Neuronal stem cell (in vitro differentiated cells): ENCODE data around the gene CAMKK2.
"Not testable (repeated sequence)": the region's sequence is repeated elsewhere in the genome, so short reads cannot be mapped to it uniquely, and the experiment has no call there.

Experiments
- DNase-seq: peaks from one replicate; pipeline ENCODE4 v3.0.0-alpha.2; 2013; ENCODE audit warnings: low spot score
- H2AFZ ChIP-seq: one replicate; pipeline ENCODE4 v1.6.1; 2013; ENCODE audit warnings: mild to moderate bottlenecking, low read length, inconsistent platforms
- H2AK5ac ChIP-seq: 2 replicates; pipeline ENCODE4 v1.6.1; 2013; ENCODE audit warnings: low read depth, mild to moderate bottlenecking, inconsistent platforms, low read length, moderate library complexity, mixed read lengths
- H2BK120ac ChIP-seq: 2 replicates; pipeline ENCODE4 v1.6.1; 2013; ENCODE audit warnings: low read depth, mild to moderate bottlenecking, inconsistent platforms, low read length, moderate library complexity, mixed read lengths
- H2BK12ac ChIP-seq: one replicate; pipeline ENCODE4 v1.6.1; 2013; ENCODE audit warnings: low read length, inconsistent platforms
- H2BK15ac ChIP-seq: 2 replicates; pipeline ENCODE4 v1.6.1; 2013; ENCODE audit warnings: mild to moderate bottlenecking, low read length, inconsistent platforms, mixed read lengths
- H2BK5ac ChIP-seq: one replicate; pipeline ENCODE4 v1.6.1; 2013; ENCODE audit warnings: inconsistent platforms, mild to moderate bottlenecking, low read length, moderate library complexity
- H3K14ac ChIP-seq: one replicate; pipeline ENCODE4 v1.6.1; 2013; ENCODE audit warnings: low read length, inconsistent platforms
- H3K18ac ChIP-seq: 2 replicates; pipeline ENCODE4 v1.6.1; 2013; ENCODE audit warnings: low read length, inconsistent platforms
- H3K23ac ChIP-seq: 2 replicates; pipeline ENCODE4 v1.6.1; 2013; ENCODE audit warnings: low read depth, mild to moderate bottlenecking, mixed read lengths, low read length, inconsistent platforms; ENCODE audit not compliant: poor library complexity
- H3K27ac ChIP-seq: replicated peaks from 3 replicates; pipeline ENCODE4 v1.5.1; 2013; ENCODE audit warnings: low read length, inconsistent platforms
- H3K27me3 ChIP-seq, 3 experiments: 2 replicates each; pipeline ENCODE4 v1.6.1; 2013; ENCODE audit warnings: low read length in 3 of 3, mild to moderate bottlenecking in 2 of 3, inconsistent platforms in 1 of 3, low read depth in 1 of 3, mixed read lengths in 1 of 3, moderate library complexity in 1 of 3; ENCODE audit not compliant: control insufficient read depth in 3 of 3, insufficient read depth in 3 of 3
- H3K36me3 ChIP-seq, 2 donors: replicated peaks in 1 of 2; 2 replicates each; pipeline ENCODE4 v1.6.1; 2013; ENCODE audit warnings: low read length in 2 of 2; ENCODE audit not compliant: control insufficient read depth in 2 of 2, insufficient read depth in 2 of 2
- H3K4ac ChIP-seq: 2 replicates; pipeline ENCODE4 v1.6.1; 2013; ENCODE audit warnings: inconsistent platforms, mild to moderate bottlenecking, low read length, moderate library complexity
- H3K4me1 ChIP-seq, 2 donors: 1 replicate in 1 of 2; 2 replicates in 1 of 2; pipeline ENCODE4 v1.6.1; 2013; ENCODE audit warnings: low read length in 2 of 2, low read depth in 1 of 2; ENCODE audit not compliant: control insufficient read depth in 2 of 2, insufficient read depth in 1 of 2
- H3K4me2 ChIP-seq: one replicate; pipeline ENCODE4 v1.6.1; 2013; ENCODE audit warnings: mild to moderate bottlenecking, low read length, inconsistent platforms; ENCODE audit not compliant: insufficient read depth, poor library complexity, severe bottlenecking
- H3K4me3 ChIP-seq, 2 donors: 2 replicates each; pipeline ENCODE4 v1.5.1; 2013; ENCODE audit warnings: low read length in 2 of 2, mild to moderate bottlenecking in 2 of 2, inconsistent platforms in 1 of 2, moderate library complexity in 1 of 2
- H3K79me1 ChIP-seq: one replicate; pipeline ENCODE4 v1.6.1; 2013; ENCODE audit warnings: low read depth, mild to moderate bottlenecking, inconsistent platforms, low read length, moderate library complexity
- H3K9ac ChIP-seq: one replicate; pipeline ENCODE4 v1.6.1; 2013; ENCODE audit warnings: mild to moderate bottlenecking, low read depth, low read length, inconsistent platforms; ENCODE audit not compliant: poor library complexity
- H3K9me3 ChIP-seq, 2 donors: replicated peaks in 1 of 2; 2 replicates each; pipeline versions ENCODE3 to v1.6.1; 2013; ENCODE audit warnings: low read length in 2 of 2, mild to moderate bottlenecking in 2 of 2, inconsistent platforms in 1 of 2, low read depth in 1 of 2, mixed read lengths in 1 of 2, moderate library complexity in 1 of 2; ENCODE audit not compliant: control insufficient read depth in 2 of 2, insufficient read depth in 1 of 2
- H4K8ac ChIP-seq: one replicate; pipeline ENCODE4 v1.6.1; 2013; ENCODE audit warnings: low read depth, mild to moderate bottlenecking, inconsistent platforms, low read length, moderate library complexity
- H4K91ac ChIP-seq: one replicate; pipeline ENCODE4 v1.6.1; 2013; ENCODE audit warnings: low read length, low read depth, mild to moderate bottlenecking, inconsistent platforms; ENCODE audit not compliant: poor library complexity
- WGBS, 2 donors: extraction: QIAGEN DNeasy Blood & Tissue Kit; methylation state at CpG; one replicate each; pipeline ENCODE4 v1.1.7; 2013; ENCODE audit warnings: missing lambda C conversion rate in 2 of 2, mixed read lengths in 1 of 2; ENCODE audit not compliant: insufficient read length in 2 of 2, insufficient replicate concordance in 1 of 2; ENCODE audit errors: extremely low coverage in 2 of 2; 5-methylcytosine and 5-hydroxymethylcytosine counted together

Gene CAMKK2

DNA sequence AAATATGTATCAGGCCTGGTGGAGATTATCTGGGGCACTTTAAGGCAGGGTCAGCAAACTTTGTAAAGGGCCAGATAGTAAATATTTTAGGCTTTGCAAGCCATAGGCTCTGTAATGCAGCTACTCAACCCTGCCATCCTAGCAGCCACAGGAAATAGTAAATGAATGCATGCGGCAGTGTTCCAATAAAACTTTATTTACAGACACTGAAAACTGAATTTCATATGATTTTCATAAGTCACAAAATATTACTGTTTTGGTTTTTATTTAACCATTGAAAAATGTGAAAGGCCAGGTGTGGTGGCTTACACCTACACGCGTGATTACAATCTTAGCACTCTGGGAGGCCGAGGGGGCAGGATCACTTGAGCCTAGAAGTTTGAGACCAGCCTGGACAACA is 3.2 kb upstream of the CAMKK2 start:
- Histone ChIP-seq H3K4ac (no peak overlapping the region), H3K27ac (no peak overlapping the region), H3K4me3 (no peak overlapping the region), H2AFZ (no peak overlapping the region), H3K27me3 (no peaks in the 10 kb centered on the region), H3K36me3 (no peaks in the 10 kb centered on the region), H3K18ac (no peak overlapping the region), H2BK15ac (no peak overlapping the region), H3K79me1 (peaks cover 8% of the 10 kb centered on the region), H4K91ac (no peak overlapping the region), H3K4me1 (peaks cover 7% of the 10 kb centered on the region in 2 donors), H2BK120ac (no peak overlapping the region), H3K9ac (no peak overlapping the region), H2AK5ac (no peak overlapping the region), H4K8ac (no peak overlapping the region), H3K23ac (no peak overlapping the region), H3K14ac (no peak overlapping the region), H2BK5ac (no peak overlapping the region), H2BK12ac (no peak overlapping the region), H3K9me3 (no peaks in the 10 kb centered on the region), H3K4me2 (no peak overlapping the region)
- no peak for DNase-seq
- no CpG with 5 or more reads among the region's 4 CpGs for WGBS, 2 donors

DNA sequence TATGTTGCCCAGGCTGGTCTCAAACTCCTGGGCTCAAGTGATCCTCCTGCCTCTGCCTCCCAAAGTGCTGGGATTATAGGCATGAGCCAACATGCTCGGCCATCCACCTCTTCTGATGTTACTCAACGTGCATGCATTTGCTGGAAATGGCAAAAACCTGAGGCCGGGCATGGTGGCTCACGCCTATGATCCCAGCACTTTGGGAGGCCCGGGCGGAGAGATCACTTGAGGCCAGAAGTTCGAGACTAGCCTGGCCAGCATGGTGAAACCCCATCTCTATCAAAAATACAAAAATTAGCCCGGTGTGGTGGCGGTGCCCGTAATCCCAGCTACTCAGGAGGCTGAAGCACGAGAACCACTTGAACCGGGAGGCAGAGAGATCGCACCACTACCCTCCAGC is 1.9 kb upstream of the CAMKK2 start:
- not testable (repeated sequence) for H3K18ac ChIP-seq, H2AFZ ChIP-seq, H2BK15ac ChIP-seq, H4K91ac ChIP-seq, H3K23ac ChIP-seq, H3K79me1 ChIP-seq, H2BK120ac ChIP-seq, H3K27ac ChIP-seq, H3K4me3 ChIP-seq, H3K9ac ChIP-seq, H3K27me3 ChIP-seq, H3K4me2 ChIP-seq, H3K36me3 ChIP-seq, H2AK5ac ChIP-seq, H3K14ac ChIP-seq, H3K4ac ChIP-seq, DNase-seq, H2BK5ac ChIP-seq, H2BK12ac ChIP-seq, H3K9me3 ChIP-seq, H4K8ac ChIP-seq, H3K4me1 ChIP-seq
- no CpG with 5 or more reads among the region's 13 CpGs for WGBS, 2 donors

DNA sequence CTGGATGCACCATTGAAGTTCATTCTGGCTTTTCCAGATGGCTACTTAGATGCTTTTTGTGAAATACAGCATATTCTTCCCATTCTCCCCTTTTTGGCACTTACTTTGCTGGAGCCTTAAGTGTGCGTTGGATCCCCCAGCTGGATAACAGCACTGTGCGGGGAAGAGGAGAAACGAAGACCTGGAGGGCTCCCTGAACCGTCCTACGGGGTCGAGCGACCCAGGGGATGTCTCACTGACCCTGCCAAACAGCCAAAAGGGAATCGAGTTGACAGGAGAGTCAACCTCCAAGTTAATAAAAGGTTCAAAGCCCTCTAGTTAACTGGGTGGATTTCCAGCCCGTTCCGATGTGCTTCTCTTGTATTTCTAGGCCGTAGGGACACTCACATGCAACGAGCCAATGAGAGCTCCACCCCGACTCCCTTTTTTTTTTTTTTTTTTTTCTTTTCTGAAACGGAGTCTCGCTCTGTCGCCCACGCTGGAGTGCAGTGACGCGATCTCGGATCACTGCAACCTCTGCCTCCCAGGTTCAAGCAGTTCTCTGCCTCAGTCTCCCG is 1.0 kb upstream of the CAMKK2 start:
- no peak overlapping the region for H2AK5ac ChIP-seq
- H3K27me3 ChIP-seq = no peaks in the 10 kb centered on the region
- H3K4ac ChIP-seq = no peak overlapping the region
- no peak overlapping the region for H3K23ac ChIP-seq
- H3K14ac ChIP-seq = no peak overlapping the region
- H4K91ac ChIP-seq = no peak overlapping the region
- no peaks in the 10 kb centered on the region for H3K9me3 ChIP-seq
- no peak overlapping the region for H2BK120ac ChIP-seq
- WGBS, 2 donors = no CpG with 5 or more reads among the region's 21 CpGs
- H2BK5ac ChIP-seq = no peak overlapping the region
- H2AFZ ChIP-seq = peak overlapping the region; percentile 94
- peak overlapping the region; percentile 83 for H3K9ac ChIP-seq
- peak overlapping the region; percentile 91 to 95 for H3K4me3 ChIP-seq
- H3K79me1 ChIP-seq = peaks cover 9% of the 10 kb centered on the region
- DNase-seq = peak; percentile 51
- peak overlapping the region; percentile 95 for H3K27ac ChIP-seq
- H3K4me1 ChIP-seq = peaks cover 7% of the 10 kb centered on the region in 2 donors
- no peak overlapping the region for H2BK12ac ChIP-seq
- peaks cover 3 to 8% of the 10 kb centered on the region in 2 donors for H3K36me3 ChIP-seq
- peak overlapping the region; percentile 94 for H3K18ac ChIP-seq
- peak overlapping the region; percentile 87 for H3K4me2 ChIP-seq
- H4K8ac ChIP-seq = no peak overlapping the region
- H2BK15ac ChIP-seq = no peak overlapping the region

DNA sequence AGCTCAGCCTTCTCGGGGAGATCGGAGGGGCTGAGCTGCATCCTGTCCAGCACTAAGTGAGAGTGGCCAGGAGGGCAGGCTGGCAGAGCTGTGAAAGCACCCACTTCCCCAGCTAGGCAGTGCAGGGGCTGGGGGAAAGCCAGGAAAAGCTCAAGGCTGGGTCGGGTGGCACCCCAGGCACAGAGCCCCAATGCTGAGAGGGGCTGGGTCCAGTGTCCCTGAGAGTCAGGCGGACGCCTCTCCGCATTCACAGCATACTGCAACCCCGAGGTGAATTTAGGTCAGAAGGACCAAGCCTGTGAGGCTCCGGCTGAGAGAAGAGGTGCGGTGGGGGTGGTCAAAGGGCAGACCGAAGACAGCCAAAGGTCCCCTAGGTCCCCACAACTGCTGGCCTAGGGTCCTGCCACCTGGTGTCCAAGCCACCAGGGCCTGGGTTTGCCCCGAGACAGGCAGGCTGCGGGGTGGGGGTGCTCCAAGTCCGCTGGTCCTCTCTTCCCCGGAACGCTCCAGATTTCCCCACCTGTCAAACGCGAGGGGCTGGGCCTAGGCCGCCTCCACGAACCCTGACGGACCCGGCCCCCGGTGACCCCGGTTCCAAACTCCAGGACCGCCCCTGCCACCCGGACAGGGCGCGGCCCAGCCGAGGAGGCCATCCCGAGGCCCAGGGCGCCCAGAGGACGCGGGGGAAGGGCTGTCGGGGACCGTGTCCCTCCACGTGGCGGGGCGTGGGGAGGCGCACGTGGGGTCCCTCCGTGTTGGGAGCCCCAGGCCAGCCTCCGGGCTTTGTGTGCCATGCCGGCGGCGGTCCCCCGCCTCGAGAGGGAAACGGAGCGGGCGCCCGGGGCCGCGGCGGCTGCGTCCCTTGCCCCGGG is 527 bp downstream of the CAMKK2 start:
- no peak overlapping the region for H3K27ac ChIP-seq
- no peaks in the 10 kb centered on the region for H3K27me3 ChIP-seq
- peak overlapping the region; percentile 91 to 99 for H3K4me3 ChIP-seq
- peak overlapping the region; percentile 97 for H3K18ac ChIP-seq
- peak overlapping the region; percentile 52 for H3K23ac ChIP-seq
- peak overlapping the region; percentile 90 for H2AK5ac ChIP-seq
- H4K91ac ChIP-seq = no peak overlapping the region
- H3K4me1 ChIP-seq = peaks cover 7% of the 10 kb centered on the region in 2 donors
- peak overlapping the region; percentile 16 for H2BK15ac ChIP-seq
- H4K8ac ChIP-seq = no peak overlapping the region
- no peak overlapping the region for H2BK120ac ChIP-seq
- peaks cover 9% of the 10 kb centered on the region for H3K79me1 ChIP-seq
- H3K9ac ChIP-seq = peak overlapping the region; percentile 98
- WGBS, 2 donors = no CpG with 5 or more reads among the region's 55 CpGs
- peak overlapping the region; percentile 95 for H3K4me2 ChIP-seq
- H2BK5ac ChIP-seq = no peak overlapping the region
- DNase-seq = peak; percentile 33
- H2AFZ ChIP-seq = peak overlapping the region; percentile 92
- H3K9me3 ChIP-seq = no peaks in the 10 kb centered on the region
- H3K36me3 ChIP-seq = peaks cover 3 to 20% of the 10 kb centered on the region in 2 donors
- H3K14ac ChIP-seq = peak overlapping the region; percentile 82
- H3K4ac ChIP-seq = peak overlapping the region; percentile 23
- H2BK12ac ChIP-seq = no peak overlapping the region
